H9 (cell line): ENCODE results near the gene FAM114A1. TPM values are rescaled to one million over a fixed set of nuclear protein-coding genes. Genes with fewer than 3 reads are reported as not detected.
A peak's percentile ranks its signal among the peaks of the same experiment; 100 is the strongest.

Experiments
- DNase-seq: peaks from one replicate; pipeline ENCODE4 v3.0.0-alpha.2; 2017
- H2AFZ ChIP-seq: one replicate; pipeline ENCODE4 v1.6.1; 2013; ENCODE audit warnings: mild to moderate bottlenecking, low read length, control low read depth, moderate library complexity
- H2AK5ac ChIP-seq: 2 replicates; pipeline ENCODE4 v1.6.1; 2013; ENCODE audit warnings: low read length, control low read depth, mixed read lengths; ENCODE audit not compliant: insufficient read length
- H2BK120ac ChIP-seq: one replicate; pipeline ENCODE4 v1.6.1; 2013; ENCODE audit warnings: low read depth, mild to moderate bottlenecking, low read length, control low read depth, inconsistent platforms; ENCODE audit not compliant: poor library complexity, severe bottlenecking
- H2BK12ac ChIP-seq: 2 replicates; pipeline ENCODE4 v1.6.1; 2013; ENCODE audit warnings: low read length, control low read depth, mixed read lengths, low read depth; ENCODE audit not compliant: insufficient read length
- H2BK15ac ChIP-seq: 2 replicates; pipeline ENCODE4 v1.6.1; 2013; ENCODE audit warnings: low read depth, low read length, control low read depth
- H2BK20ac ChIP-seq: one replicate; pipeline ENCODE4 v1.6.1; 2013; ENCODE audit warnings: low read depth, mild to moderate bottlenecking, low read length, control low read depth, inconsistent platforms; ENCODE audit not compliant: poor library complexity, severe bottlenecking
- H2BK5ac ChIP-seq: 2 replicates; pipeline ENCODE4 v1.6.1; 2013; ENCODE audit warnings: low read length, control low read depth, mixed read lengths; ENCODE audit not compliant: insufficient read length
- H3K14ac ChIP-seq: 2 replicates; pipeline ENCODE4 v1.6.1; 2013; ENCODE audit warnings: low read length, control low read depth; ENCODE audit not compliant: insufficient read depth
- H3K18ac ChIP-seq: 2 replicates; pipeline ENCODE4 v1.6.1; 2013; ENCODE audit warnings: low read depth, mild to moderate bottlenecking, mixed read lengths, low read length, control low read depth; ENCODE audit not compliant: insufficient read length
- H3K23ac ChIP-seq: 2 replicates; pipeline ENCODE4 v1.6.1; 2013; ENCODE audit warnings: low read length, control low read depth, mixed read lengths, low read depth; ENCODE audit not compliant: insufficient read length
- H3K23me2 ChIP-seq: 2 replicates; pipeline ENCODE4 v1.6.1; 2013; ENCODE audit warnings: low read depth, mild to moderate bottlenecking, mixed read lengths, low read length, control low read depth; ENCODE audit not compliant: insufficient read length, poor library complexity, severe bottlenecking
- H3K27ac ChIP-seq: 2 replicates; pipeline ENCODE4 v1.5.1; 2013; ENCODE audit warnings: low read length, control low read depth, mixed read lengths, low read depth; ENCODE audit not compliant: insufficient read length
- H3K27me3 ChIP-seq: 2 replicates; pipeline ENCODE4 v1.6.1; 2013; ENCODE audit warnings: low read length, control low read depth, inconsistent platforms; ENCODE audit not compliant: insufficient read depth
- H3K4ac ChIP-seq: 2 replicates; pipeline ENCODE4 v1.6.1; 2013; ENCODE audit warnings: low read depth, mild to moderate bottlenecking, control low read depth, inconsistent platforms, low read length, moderate library complexity
- H3K4me1 ChIP-seq: 2 replicates; pipeline ENCODE4 v1.6.1; 2013; ENCODE audit warnings: low read length, control low read depth, inconsistent platforms; ENCODE audit not compliant: insufficient read depth
- H3K4me2 ChIP-seq: 2 replicates; pipeline ENCODE4 v1.6.1; 2013; ENCODE audit warnings: low read length, control low read depth, mixed read lengths; ENCODE audit not compliant: insufficient read length, insufficient read depth
- H3K56ac ChIP-seq: 2 replicates; pipeline ENCODE4 v1.6.1; 2013; ENCODE audit warnings: low read depth, mild to moderate bottlenecking, mixed read lengths, low read length, control low read depth; ENCODE audit not compliant: insufficient read length
- H3K79me1 ChIP-seq: 2 replicates; pipeline ENCODE4 v1.6.1; 2013; ENCODE audit warnings: low read depth, mild to moderate bottlenecking, moderate library complexity, low read length, control low read depth, inconsistent platforms; ENCODE audit not compliant: insufficient read depth, poor library complexity, severe bottlenecking
- H3K79me2 ChIP-seq: 2 replicates; pipeline ENCODE4 v1.6.1; 2013; ENCODE audit warnings: low read length, control low read depth, inconsistent platforms; ENCODE audit not compliant: insufficient read depth
- H3K9ac ChIP-seq: 2 replicates; pipeline ENCODE4 v1.6.1; 2013; ENCODE audit warnings: low read length, control low read depth, mixed read lengths; ENCODE audit not compliant: insufficient read length; ENCODE audit errors: extremely low read depth
- H3K9me3 ChIP-seq: one replicate; pipeline ENCODE4 v1.6.1; 2013; ENCODE audit warnings: low read depth, low read length, inconsistent platforms; ENCODE audit not compliant: control insufficient read depth
- H3T11ph ChIP-seq: one replicate; pipeline ENCODE4 v1.6.1; 2013; ENCODE audit warnings: mild to moderate bottlenecking, low read length, control low read depth, inconsistent platforms
- H4K20me1 ChIP-seq: one replicate; pipeline ENCODE4 v1.6.1; 2013; ENCODE audit not compliant: control insufficient read depth, insufficient read length, insufficient read depth
- H4K5ac ChIP-seq: 2 replicates; pipeline ENCODE4 v1.6.1; 2013; ENCODE audit warnings: low read depth, mild to moderate bottlenecking, mixed read lengths, low read length, control low read depth; ENCODE audit not compliant: insufficient read length
- H4K8ac ChIP-seq: replicated peaks from 2 replicates; pipeline ENCODE4 v1.6.1; 2013; ENCODE audit warnings: low read length, control low read depth, mixed read lengths, low read depth; ENCODE audit not compliant: insufficient read length
- H4K91ac ChIP-seq: 2 replicates; pipeline ENCODE4 v1.6.1; 2013; ENCODE audit warnings: low read depth, mild to moderate bottlenecking, moderate library complexity, mixed read lengths, low read length, control low read depth; ENCODE audit not compliant: insufficient read length
- H3K27ac Mint-ChIP-seq, 3 experiments: 2 replicates in 2 of 3; 3 replicates in 1 of 3; pipeline ENCODE4 v1.8.0; 2020 to 2021; ENCODE audit warnings: mixed read lengths in 3 of 3, mild to moderate bottlenecking in 1 of 3, moderate library complexity in 1 of 3
- H3K27me3 Mint-ChIP-seq: 2 replicates; pipeline ENCODE4 v1.8.0; 2021; ENCODE audit warnings: low read depth, mild to moderate bottlenecking, moderate library complexity, mixed read lengths
- H3K36me3 Mint-ChIP-seq, 3 experiments: 2 replicates in 2 of 3; 3 replicates in 1 of 3; pipeline ENCODE4 v1.8.0; 2020 to 2021; ENCODE audit warnings: low read depth in 3 of 3, mixed read lengths in 3 of 3; ENCODE audit not compliant: insufficient read depth in 1 of 3
- H3K4me1 Mint-ChIP-seq, 2 experiments: 2 replicates each; pipeline ENCODE4 v1.8.0; 2020; ENCODE audit warnings: mixed read lengths in 2 of 2
- H3K4me3 Mint-ChIP-seq, 2 experiments: 2 replicates in 1 of 2; 3 replicates in 1 of 2; pipeline ENCODE4 v1.8.0; 2020 to 2021; ENCODE audit warnings: mild to moderate bottlenecking in 2 of 2, mixed read lengths in 2 of 2, moderate library complexity in 1 of 2
- H3K9me3 Mint-ChIP-seq, 2 experiments: 2 replicates in 1 of 2; 3 replicates in 1 of 2; pipeline ENCODE4 v1.8.0; 2020; ENCODE audit warnings: mild to moderate bottlenecking in 2 of 2, mixed read lengths in 2 of 2, moderate library complexity in 1 of 2
- WGBS: extraction: QIAGEN DNeasy Blood & Tissue Kit; methylation state at CpG from one replicate; pipeline ENCODE4 v1.1.7; 2013; ENCODE audit warnings: missing lambda C conversion rate, low lambda C conversion rate, mixed read lengths; ENCODE audit not compliant: insufficient read length; ENCODE audit errors: extremely low coverage; 5-methylcytosine and 5-hydroxymethylcytosine counted together
- total RNA-seq: library from RNA; stranded (reverse); gene quantifications from 2 replicates; pipeline ENCODE4 v1.2.1, GENCODE V29; 2021
- TF ChIP-seq, protein P1 (sequence below): fragments of 200-600 bp; sonication (generic); conservative IDR thresholded peaks from 3 replicates; pipeline ENCODE4 v1.8.0; 2021; ENCODE audit warnings: antibody characterized with exemption, mild to moderate bottlenecking

Gene FAM114A1
- total RNA-seq, 1 experiment from 2014 or later: 9.9 TPM

DNA sequence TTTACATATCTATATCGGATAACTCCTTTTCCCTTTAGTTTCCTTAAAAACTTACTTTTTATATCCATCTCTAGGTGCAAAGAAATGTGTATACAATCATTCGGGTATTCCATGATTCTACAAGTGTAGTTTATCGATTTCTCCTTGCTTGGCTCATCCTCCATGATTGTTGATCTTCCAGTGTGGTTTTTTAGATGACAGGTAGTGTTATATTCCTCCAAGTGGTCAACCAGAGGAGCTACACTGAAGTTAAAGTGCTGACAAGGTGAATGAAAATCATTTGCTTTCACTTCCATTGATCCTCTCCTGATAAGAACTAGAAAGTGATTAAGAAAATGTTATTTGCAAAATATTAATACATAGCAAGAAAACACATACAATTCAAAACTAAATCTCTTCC, 126.1 kb downstream of the FAM114A1 start:
- H3T11ph ChIP-seq: no peak overlapping the region
- no CpG with 5 or more reads among the region's 3 CpGs for WGBS
- DNase-seq: no peak

More for the DNA sequence above, 126.1 kb downstream of the FAM114A1 start:
- H4K91ac ChIP-seq: no peak overlapping the region
- H3K4ac ChIP-seq: no peak overlapping the region
- H2BK5ac ChIP-seq: no peak overlapping the region
- TF ChIP-seq, protein P1, sequence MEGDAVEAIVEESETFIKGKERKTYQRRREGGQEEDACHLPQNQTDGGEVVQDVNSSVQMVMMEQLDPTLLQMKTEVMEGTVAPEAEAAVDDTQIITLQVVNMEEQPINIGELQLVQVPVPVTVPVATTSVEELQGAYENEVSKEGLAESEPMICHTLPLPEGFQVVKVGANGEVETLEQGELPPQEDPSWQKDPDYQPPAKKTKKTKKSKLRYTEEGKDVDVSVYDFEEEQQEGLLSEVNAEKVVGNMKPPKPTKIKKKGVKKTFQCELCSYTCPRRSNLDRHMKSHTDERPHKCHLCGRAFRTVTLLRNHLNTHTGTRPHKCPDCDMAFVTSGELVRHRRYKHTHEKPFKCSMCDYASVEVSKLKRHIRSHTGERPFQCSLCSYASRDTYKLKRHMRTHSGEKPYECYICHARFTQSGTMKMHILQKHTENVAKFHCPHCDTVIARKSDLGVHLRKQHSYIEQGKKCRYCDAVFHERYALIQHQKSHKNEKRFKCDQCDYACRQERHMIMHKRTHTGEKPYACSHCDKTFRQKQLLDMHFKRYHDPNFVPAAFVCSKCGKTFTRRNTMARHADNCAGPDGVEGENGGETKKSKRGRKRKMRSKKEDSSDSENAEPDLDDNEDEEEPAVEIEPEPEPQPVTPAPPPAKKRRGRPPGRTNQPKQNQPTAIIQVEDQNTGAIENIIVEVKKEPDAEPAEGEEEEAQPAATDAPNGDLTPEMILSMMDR: peak; percentile 49
- H2BK120ac ChIP-seq: no peak overlapping the region
- no peaks in the 10 kb centered on the region for H3K36me3 Mint-ChIP-seq
- no peak overlapping the region for H2BK12ac ChIP-seq
- no peak overlapping the region for H4K5ac ChIP-seq
- H3K23ac ChIP-seq: no peak overlapping the region
- peaks cover 0 to under 1% of the 10 kb centered on the region in 2 experiments; a peak in 1 of 4 replicates for H3K4me1 Mint-ChIP-seq
- no peaks in the 10 kb centered on the region for H3K27me3 Mint-ChIP-seq
- no peak overlapping the region for H3K56ac ChIP-seq
- H3K14ac ChIP-seq: no peak overlapping the region
- no peak overlapping the region for H3K18ac ChIP-seq
- no peak overlapping the region for H3K27ac Mint-ChIP-seq
- H3K79me2 ChIP-seq: no peaks in the 10 kb centered on the region
- H2BK15ac ChIP-seq: no peak overlapping the region
- H3K9ac ChIP-seq: no peak overlapping the region
- no peaks in the 10 kb centered on the region for H3K27me3 ChIP-seq
- no peaks in the 10 kb centered on the region for H4K20me1 ChIP-seq
- no peak overlapping the region for H3K27ac ChIP-seq
- H3K79me1 ChIP-seq: no peaks in the 10 kb centered on the region
- no peak overlapping the region for H4K8ac ChIP-seq
- H3K23me2 ChIP-seq: no peaks in the 10 kb centered on the region
- H3K4me1 ChIP-seq: 0 out of 2 replicates have a peak, but pooled peaks cover under 1% of the 10 kb centered on the region
- no peaks in the 10 kb centered on the region for H3K9me3 ChIP-seq
- H3K4me2 ChIP-seq: no peak overlapping the region
- H2AFZ ChIP-seq: no peak overlapping the region
- H2AK5ac ChIP-seq: no peak overlapping the region
- H3K4me3 Mint-ChIP-seq: no peak overlapping the region
- no peak overlapping the region for H2BK20ac ChIP-seq
- no peaks in the 10 kb centered on the region for H3K9me3 Mint-ChIP-seq
